MCF 10A (cell line): ENCODE measurements around the gene SERPINE1. TPM values are rescaled to one million over a fixed set of nuclear protein-coding genes. Genes with fewer than 3 reads are reported as not detected.

Source experiments
- BruUV-seq: library from RNA; stranded (reverse); fragments of 400-500 nt; replicated peaks from 2 replicates; lab custom pipeline; 2021; lab: Mats Ljungman, UMichigan
- CTCF ChIA-PET: fragments of 300-600 bp; sonication (Branson Sonifier 250); formaldehyde crosslinking; extraction: SDS; loops from one replicate; lab custom pipeline; 2021; ENCODE audit warnings: antibody characterized with exemption, inconsistent platforms; lab: Yijun Ruan, JAX
- POLR2A ChIA-PET: fragments of 300-600, 350-650 bp; sonication (Branson Sonifier 250); formaldehyde crosslinking; extraction: SDS; loops from one replicate; lab custom pipeline; 2020; ENCODE audit warnings: antibody characterized with exemption, inconsistent platforms; lab: Yijun Ruan, JAX
- DNase-seq: peaks from one replicate; pipeline ENCODE4 v3.0.0-alpha.2; 2018; ENCODE audit not compliant: unreplicated experiment
- H3K27ac Mint-ChIP-seq: one replicate; pipeline ENCODE4 v1.8.0; 2022; ENCODE audit warnings: mild to moderate bottlenecking, low read depth, mixed read lengths; ENCODE audit not compliant: unreplicated experiment
- H3K27me3 Mint-ChIP-seq: one replicate; pipeline ENCODE4 v1.8.0; 2022; ENCODE audit warnings: mixed read lengths; ENCODE audit not compliant: insufficient read depth, unreplicated experiment
- H3K36me3 Mint-ChIP-seq: one replicate; pipeline ENCODE4 v1.8.0; 2022; ENCODE audit warnings: mild to moderate bottlenecking, moderate library complexity, mixed read lengths; ENCODE audit not compliant: insufficient read depth, unreplicated experiment
- H3K4me1 Mint-ChIP-seq: one replicate; pipeline ENCODE4 v1.8.0; 2022; ENCODE audit warnings: mixed read lengths; ENCODE audit not compliant: insufficient read depth, unreplicated experiment
- H3K4me3 Mint-ChIP-seq: one replicate; pipeline ENCODE4 v1.8.0; 2022; ENCODE audit warnings: mild to moderate bottlenecking, moderate library complexity, mixed read lengths; ENCODE audit not compliant: unreplicated experiment
- H3K9me3 Mint-ChIP-seq: one replicate; pipeline ENCODE4 v1.8.0; 2022; ENCODE audit warnings: mixed read lengths; ENCODE audit not compliant: unreplicated experiment
- CTCF ChIP-seq: fragments of 200-600 bp; IDR thresholded peaks from one replicate; pipeline ENCODE4 v1.8.0; 2022; ENCODE audit warnings: antibody characterized with exemption, mild to moderate bottlenecking; ENCODE audit not compliant: unreplicated experiment
- intact Hi-C: fragments of 100-400 bp; cut with micrococcal nuclease; formaldehyde crosslinking; loops from 2 replicates; pipeline ENCODE4 v1.14.1; 2022
- total RNA-seq: library from RNA; stranded (reverse); gene quantifications from 2 replicates; pipeline ENCODE4 v1.2.3, GENCODE V29; 2022

The SERPINE1 gene
- total RNA-seq, 1 experiment from 2014 or later: 80.6 TPM

- H3K27ac Mint-ChIP-seq: no peak within 1 kb of the TSS
- BruUV-seq: no TSS peak
- ChIA-PET POLR2A (interaction anchor here (0.6 to 2.6 kb wide), 13 partner anchors 9 to 623 kb away, joined by 3 to 28 read pairs (median 4); partner anchors contain the start of genes AP1S1, PLOD3, SRRT and TRIM56), CTCF (interaction anchor here (0.6 to 1.5 kb wide), 8 partner anchors 21 to 79 kb away, joined by 3 to 11 read pairs (median 4); no protein-coding TSS in a partner anchor)
- TF ChIP-seq CTCF: no peak
- H3K27me3 Mint-ChIP-seq: peaks cover 52% of the 10 kb centered on the region
- peak within 1 kb of the TSS; percentile 74 for H3K4me3 Mint-ChIP-seq
- H3K9me3 Mint-ChIP-seq: no peaks in the 10 kb centered on the region
- intact Hi-C loops: no loop called here
- peaks cover 4% of the 10 kb centered on the region for H3K36me3 Mint-ChIP-seq
- H3K4me1 Mint-ChIP-seq: peaks cover 41% of the 10 kb centered on the region
- peak; percentile 96 for DNase-seq
Observed at GRCh38 chr7:101165075-101165957, 38.4 kb downstream of the SERPINE1 start, which contains the start of gene VGF. VGF (minus strand) TSS chr7:101165569; CDS start chr7:101164843, 726 bp downstream.

GRCh38 chr7:101165958-101166647, 39.2 kb downstream of the SERPINE1 start:
- DNase-seq: no peak
- peak overlapping the region; percentile 74 for H3K4me3 Mint-ChIP-seq
- intact Hi-C loops: no loop called here
- no peak overlapping the region for H3K27ac Mint-ChIP-seq
- peaks cover 42% of the 10 kb centered on the region for H3K4me1 Mint-ChIP-seq
- no peaks in the 10 kb centered on the region for H3K9me3 Mint-ChIP-seq
- H3K36me3 Mint-ChIP-seq: peaks cover 4% of the 10 kb centered on the region
- BruUV-seq: no TSS peak
- ChIA-PET CTCF (interaction anchor here (0.6 to 1.5 kb wide), 6 partner anchors 21 to 78 kb away, joined by 3 to 11 read pairs (median 4); no protein-coding TSS in a partner anchor), POLR2A (interaction anchor here (0.6 to 2.6 kb wide), 7 partner anchors 11 to 624 kb away, joined by 3 to 28 read pairs (median 3); partner anchors contain the start of genes AP1S1, PLOD3 and ZNHIT1)
- no peak for TF ChIP-seq CTCF
- peaks cover 60% of the 10 kb centered on the region for H3K27me3 Mint-ChIP-seq

- CTCF ChIA-PET: no interaction called here
- H3K36me3 Mint-ChIP-seq: peaks cover 4% of the 10 kb centered on the region
- H3K4me3 Mint-ChIP-seq: peak overlapping the region; percentile 22
- no peak for DNase-seq
- peaks cover 47% of the 10 kb centered on the region for H3K4me1 Mint-ChIP-seq
- TF ChIP-seq CTCF: no peak
- H3K9me3 Mint-ChIP-seq: no peaks in the 10 kb centered on the region
- intact Hi-C loops: no loop called here
- H3K27ac Mint-ChIP-seq: no peak overlapping the region
- peaks cover 65% of the 10 kb centered on the region for H3K27me3 Mint-ChIP-seq
- POLR2A ChIA-PET: no interaction called here
- no TSS peak for BruUV-seq
Observed at GRCh38 chr7:101166648-101166908, 39.7 kb downstream of the SERPINE1 start.
